ENCODE data around the gene ADGRE2.

GRCh38 chr19:14779151-14779550, 791 bp upstream of the ADGRE2 start:
- TF ChIP-seq CEBPB (IDR thresholded peaks at IDR 0.05) (no peak), ZFP36 (IDR thresholded peaks at IDR 0.05; ENCODE audit: borderline replicate concordance, partially characterized antibody) (no peak), CTCF (IDR thresholded peaks at IDR 0.05) (no peak), REST (IDR thresholded peaks at IDR 0.05) (no peak), USF2 (IDR thresholded peaks at IDR 0.05) (no peak), MYC (IDR thresholded peaks at IDR 0.05; ENCODE audit: borderline replicate concordance, low read length) (no peak)
